ENCODE results near the gene MMP14.

MMP14 gene

GRCh38 chr14:22897357-22897756, 61.0 kb downstream of the MMP14 start:
- DNase-seq (ENCODE audit: low spot score in 2 of 2): no peak

More at GRCh38 chr14:22897357-22897756, 61.0 kb downstream of the MMP14 start:
- Histone ChIP-seq H3K4me1 (peaks cover 16% of the 10 kb centered on the region), H3K4me3 (no peak overlapping the region), H3K27me3 (ENCODE audit: low read depth) (no peaks in the 10 kb centered on the region), H3K36me3 (replicated peaks) (peaks cover 28% of the 10 kb centered on the region), H3K9me3 (no peaks in the 10 kb centered on the region)
- in situ Hi-C loops (cut with MboI; ENCODE audit: low sequenced_read_pairs): no loop called here

All from HAP-1 (cell line).